ENCODE data around the gene NUP93.

GRCh38 chr16:56812884-56813283 is 83.0 kb downstream of the NUP93 start:
- TF ChIP-seq POLR2A (IDR thresholded peaks at IDR 0.05) = no peak
- no peak for TF ChIP-seq CTCF (IDR thresholded peaks at IDR 0.05)
- TF ChIP-seq POLR2AphosphoS5 (IDR thresholded peaks at IDR 0.05) = no peak

All from prostate gland (tissue), 2 donors.